Measurements from ENCODE around the gene NCK2. TPM values are rescaled to one million over a fixed set of nuclear protein-coding genes. Genes with fewer than 3 reads are reported as not detected.

The NCK2 gene
- polyA plus RNA-seq, 12 donors = 62.4 to 93.8 (median 72.3) TPM; not detected in 1

DNA sequence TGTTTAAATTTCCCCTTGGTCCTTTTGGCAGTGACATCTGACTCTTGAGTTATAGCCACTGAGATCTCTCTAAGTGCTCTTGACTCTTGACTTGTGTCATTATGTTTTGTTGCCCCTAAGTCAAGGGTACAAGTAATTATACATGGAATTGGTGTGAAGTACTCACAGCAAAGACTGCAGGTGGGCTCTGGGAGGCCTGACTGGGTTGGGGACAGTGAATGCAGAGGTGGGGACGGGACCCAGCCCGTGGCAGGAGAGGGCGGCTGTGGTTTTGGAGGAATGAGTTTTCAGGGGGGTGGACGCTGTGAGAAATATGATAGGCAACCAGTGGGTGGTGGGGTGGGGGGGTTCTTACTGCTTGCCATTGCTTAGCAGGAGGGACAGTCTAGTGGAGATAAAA lies 97.8 kb downstream of the NCK2 start:
- no peak for DNase-seq

DNA sequence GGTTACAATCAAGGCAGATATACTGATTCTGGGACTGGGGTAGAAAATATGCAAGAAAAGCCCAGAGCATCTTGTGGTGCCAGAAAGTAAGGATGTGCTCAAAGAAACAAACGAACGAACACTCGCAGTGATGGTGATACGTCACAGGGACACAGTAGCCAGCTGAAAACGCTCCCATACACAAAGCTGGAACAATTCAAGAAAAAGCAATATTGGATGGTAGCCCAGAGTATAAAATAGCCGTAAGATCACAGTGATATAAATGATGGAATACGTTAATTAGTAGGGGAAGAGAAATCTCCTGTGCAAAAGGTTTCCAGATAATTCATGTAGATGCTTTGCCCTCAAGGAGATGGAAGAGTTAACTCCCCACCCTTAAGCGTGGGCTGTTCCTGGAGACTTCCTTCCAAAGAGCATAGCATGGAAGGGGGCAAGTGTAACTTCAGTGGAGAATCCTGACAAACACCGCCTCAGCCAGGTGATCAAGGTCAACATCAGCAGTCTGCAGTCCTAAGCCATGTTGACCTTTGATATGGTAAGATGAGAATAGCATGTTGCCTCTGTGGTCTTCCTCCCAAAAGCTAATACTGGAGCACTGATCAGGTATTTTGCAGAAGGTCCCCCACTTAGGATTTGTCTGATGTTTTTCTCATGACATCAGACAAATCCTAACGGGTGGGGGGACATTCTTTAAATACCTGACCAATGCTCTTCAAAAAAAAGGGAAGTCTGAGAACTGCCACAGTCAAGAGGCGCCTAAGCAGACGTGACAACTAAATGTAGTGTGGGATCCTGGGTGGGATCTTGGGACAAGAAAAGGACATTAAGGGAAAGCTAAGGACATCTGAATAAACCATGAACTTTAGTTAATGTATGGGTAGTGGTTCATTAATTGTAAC lies 99.0 kb downstream of the NCK2 start:
- no peak for DNase-seq

DNA sequence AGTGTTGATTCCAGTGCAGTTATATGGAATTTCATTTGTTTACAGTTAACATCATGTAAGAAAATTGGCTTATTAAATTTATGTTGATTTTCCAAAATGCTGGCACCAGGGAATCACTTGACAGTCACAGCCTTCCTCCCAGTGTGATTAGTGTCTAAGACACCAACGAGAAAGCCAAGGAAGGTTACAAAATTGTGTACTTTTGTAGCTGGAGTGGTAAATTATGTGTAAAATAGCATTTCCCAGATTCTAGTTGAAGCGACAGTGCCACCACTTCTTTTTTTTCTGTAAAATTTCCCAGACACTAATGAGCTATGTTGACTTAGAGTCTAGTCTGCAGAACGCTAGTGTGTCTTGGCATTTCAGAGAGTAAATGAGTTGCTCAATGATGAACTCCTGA lies 101.3 kb downstream of the NCK2 start:
- DNase-seq = no peak

DNA sequence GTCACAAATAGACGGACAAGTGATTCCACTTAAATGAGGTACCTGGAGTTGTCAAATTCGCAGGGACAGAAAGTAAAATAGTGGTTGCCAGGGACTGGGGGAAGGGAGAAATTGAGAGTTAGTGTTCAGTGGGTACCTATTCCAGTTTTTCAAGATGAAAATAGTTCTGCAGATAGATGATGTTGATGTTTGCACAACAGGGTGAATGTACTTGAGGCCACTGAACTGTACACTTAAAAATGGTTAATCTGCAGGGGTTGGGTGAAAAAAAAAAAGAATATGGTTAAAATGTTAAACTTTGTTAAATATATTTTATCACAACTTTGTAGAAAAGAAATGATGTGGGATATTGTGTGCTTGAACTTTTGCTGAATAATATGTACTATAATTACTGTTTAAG lies 102.3 kb downstream of the NCK2 start:
- no peak for DNase-seq

DNA sequence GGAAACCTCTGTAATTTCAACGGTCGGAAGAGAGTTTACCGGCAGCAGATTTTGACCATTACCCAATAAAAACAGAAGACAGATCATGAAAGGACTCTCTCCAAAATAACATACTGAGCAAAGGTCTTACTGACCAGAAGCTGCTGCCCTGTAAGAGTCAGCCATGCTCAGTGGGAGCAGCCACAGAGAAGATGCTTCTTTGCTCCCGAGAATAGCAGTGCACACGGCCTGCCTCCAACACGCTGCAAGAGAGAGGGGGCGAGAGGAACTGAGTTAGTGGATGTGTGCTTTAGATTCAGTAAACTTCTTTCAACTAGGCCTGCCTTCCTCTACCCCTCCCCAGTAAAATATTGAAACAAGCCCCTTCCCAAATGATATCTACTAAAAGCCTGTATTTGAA lies 103.7 kb downstream of the NCK2 start:
- no peak for DNase-seq

DNA sequence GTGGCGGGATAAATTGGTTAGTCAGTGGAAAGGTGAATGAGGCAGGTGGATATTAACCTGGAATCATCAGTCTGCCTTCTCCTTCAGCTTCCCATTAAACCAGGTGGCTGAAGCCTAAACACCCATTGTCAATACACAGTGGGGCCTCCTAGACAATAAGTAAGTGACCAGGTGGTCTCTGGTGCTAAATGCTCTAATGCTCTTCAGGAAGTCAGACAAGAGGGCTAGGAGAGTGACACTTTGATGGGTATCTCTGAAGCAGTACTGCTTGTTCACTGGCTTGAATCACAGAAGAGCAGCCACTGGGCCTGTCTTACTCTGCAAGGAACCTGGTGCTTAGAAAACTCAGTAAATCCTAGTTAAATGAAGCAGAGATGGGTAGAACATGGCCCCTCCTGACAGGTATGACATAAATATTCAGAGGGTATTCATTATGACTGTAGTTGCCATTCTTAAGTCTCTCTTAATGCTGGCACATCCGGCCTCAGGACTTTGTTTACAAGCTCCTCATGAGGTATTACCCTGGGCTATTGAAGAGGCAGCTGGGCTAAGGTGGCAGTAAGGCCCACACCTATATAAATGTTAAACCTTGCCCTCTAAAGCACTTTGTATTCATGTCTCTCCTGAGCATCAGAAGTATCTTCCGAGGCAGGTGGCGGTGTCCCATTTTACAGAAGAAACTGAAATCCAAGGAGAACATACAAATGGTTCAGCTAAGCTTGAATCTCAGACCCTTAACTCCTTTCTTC lies 104.9 kb downstream of the NCK2 start:
- no peak for DNase-seq

DNA sequence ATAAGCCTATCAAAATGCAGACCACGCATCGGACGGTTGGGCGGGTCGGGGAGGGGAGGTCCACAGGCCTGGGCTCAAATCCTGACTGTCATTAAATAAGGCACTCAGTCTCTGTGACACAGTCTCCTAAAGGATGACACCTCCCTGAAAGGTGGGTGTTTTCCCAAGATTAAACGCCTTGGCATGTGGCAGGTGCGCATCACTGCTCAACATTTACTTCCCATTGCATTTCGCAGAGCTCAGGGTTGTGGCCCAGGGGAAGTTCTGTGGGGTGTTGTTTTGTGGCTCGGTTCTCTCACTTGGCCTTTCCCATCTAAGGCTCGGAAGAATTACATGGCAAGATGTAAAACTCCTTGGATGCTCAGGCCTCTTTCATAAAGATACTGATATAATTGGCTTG lies 107.4 kb downstream of the NCK2 start:
- DNase-seq = no peak

DNA sequence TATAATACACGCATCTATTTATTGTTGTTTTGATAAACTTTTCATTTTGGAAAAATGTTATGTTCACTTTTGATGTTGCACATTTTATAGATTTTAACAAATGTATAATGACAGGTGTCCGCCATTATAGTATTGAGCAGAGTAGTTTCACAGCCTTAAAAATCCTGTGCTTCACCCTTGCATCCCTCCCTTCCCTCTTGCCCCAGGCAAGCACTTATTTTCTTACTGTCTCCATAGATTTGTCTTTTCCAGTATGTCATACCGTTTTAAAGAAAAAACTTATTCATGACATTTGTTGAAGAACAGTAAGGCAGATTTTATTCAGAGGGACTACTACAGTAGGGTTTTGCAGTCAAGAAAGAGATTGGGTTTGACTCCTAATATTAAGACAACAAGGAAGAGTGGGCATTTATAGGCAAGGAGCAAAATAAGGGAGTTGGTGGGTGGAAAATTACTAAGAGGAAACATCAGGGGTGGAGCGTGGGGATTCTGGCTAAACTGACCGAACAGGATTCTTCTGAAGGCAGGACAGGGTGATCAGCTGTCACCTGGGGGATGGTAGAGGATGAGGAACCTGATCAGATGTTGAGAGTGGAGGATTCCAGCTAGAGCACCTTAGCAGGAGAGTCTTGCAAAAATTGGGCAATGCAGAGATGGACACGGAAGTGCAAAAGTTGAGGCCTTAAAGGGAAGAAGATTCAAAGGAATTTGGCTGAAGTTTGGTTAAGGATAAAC lies 108.8 kb downstream of the NCK2 start:
- DNase-seq = no peak

DNA sequence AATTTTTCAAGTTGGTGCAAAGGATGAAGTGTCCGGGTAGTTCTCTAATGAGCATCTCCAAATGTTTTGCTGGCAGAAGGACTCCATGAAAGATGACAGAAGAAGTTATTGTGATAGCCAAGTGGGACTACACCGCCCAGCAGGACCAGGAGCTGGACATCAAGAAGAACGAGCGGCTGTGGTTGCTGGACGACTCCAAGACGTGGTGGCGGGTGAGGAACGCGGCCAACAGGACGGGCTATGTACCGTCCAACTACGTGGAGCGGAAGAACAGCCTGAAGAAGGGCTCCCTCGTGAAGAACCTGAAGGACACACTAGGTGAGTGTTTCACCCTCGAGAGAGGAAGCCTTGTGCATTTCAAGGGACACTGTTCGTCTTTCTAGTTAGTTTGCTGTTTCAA lies 110.3 kb downstream of the NCK2 start:
- no peak for DNase-seq

DNA sequence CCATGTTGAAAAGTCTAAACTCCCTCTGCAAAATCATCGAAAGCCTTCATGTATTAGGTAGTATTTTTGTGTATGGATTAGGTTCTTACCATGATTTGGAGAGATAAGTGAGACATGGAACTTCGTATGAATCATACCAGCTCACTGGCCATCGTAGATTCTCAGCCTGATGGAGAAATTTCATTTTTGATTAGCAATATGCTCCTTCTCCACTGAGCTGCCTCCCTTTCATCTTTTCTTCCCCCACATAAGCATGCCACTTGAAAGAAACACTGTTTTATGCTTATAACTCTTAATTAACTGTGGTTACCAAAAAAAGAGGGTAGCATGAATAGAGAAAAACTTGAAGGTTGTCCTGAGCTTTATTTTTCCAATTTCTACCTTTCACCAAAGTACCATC lies 111.9 kb downstream of the NCK2 start:
- DNase-seq = no peak

DNA sequence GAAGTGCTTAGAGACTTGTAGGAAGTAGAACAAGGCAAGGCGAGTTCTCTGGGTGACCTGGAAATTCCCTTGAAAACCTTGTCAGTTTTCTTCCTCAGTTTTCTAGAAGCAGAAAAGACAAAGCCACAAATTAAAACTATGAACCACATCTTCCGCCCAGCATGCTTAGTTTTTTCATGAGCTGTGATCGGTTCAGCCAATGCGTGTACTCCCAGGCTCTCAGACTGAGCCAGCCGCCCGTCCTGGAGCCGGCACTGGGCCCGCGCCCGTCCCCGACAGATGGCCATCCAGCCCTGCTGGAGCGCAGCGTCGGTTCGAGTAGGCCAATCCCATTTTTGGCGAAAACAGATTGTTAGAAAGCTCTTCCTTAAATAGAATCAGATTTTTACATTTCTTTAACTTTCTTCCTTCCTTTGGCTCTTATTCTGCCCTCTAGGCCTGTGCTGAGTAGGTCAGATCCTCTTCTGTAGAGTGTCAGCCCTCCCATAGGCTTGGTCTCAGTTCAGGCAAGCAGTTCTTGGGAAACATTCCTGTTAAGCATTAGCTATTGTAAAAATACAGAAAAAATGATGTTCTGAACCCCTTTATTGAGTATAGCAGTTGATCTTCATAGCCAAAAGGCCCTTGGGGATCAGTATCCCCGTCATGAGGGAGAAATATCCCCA lies 112.5 kb downstream of the NCK2 start:
- no peak for DNase-seq

DNA sequence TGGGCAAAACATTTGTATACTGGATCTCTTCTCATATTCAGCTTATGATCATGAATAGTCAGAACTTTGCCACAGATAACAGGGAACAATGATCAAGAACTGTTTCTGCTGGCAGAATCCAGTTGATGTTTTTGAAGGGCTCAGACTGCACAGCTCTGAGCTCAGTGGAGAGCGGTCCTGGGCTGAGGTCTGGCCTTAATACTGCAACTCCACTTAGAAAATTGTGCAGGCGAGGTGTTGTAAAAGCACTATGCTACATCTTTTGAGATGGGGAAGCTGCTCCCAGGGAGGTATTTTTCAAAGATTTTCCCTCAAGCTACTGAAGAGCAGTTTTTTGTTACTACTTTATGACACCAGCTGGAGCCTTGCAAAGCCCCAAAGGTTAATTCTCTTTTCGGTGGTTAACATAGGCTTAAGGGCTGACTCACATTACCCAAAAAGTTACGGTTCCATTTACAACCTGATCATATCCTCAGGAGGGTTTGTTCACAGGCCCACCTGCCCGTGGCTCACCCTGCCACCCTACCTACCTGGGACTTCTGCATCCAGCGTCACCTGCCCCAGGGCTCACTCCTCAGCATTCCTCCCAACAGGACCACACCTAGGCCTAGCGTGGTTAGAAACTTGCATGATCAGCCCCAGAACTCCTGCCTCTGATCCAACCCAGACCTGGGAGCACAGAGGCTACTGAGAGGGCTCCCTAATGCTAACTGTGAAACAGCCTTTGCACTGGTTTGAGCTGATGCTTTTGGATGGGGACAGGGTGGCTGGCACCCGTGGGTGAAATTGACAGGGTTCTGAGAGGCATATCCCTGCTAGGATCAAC lies 114.4 kb downstream of the NCK2 start:
- no peak for DNase-seq

DNA sequence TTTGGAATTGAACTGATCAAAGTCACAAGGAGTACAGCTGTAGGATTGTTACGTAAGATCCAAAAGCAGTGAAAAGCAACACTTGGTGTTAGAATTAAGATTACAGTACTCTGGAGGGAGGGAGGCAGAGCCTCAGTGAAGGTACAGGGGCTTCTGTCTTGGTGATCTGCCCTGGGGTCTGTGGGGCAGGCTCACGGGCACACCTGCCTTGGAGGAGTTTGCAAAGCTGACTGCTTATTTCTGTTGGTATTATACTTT lies 114.9 kb downstream of the NCK2 start:
- DNase-seq = no peak

DNA sequence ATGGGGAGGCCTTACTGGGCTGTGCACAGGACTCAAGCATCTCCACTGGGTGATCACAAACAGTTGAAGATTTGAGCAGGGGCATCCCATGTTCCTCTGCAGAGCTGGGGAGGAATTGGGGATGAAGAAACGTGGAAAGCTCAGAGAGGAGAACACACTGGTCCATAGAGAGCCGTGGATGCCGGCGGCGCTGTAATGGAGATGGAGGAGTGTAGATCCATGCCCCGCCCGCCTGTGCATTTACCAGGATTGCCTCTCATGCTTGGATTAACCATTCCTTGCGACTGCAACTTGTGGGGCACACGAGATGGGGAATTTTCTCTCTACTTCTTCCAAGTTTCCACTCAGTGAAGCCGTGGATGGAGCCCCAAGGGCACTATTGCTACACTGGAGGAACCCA lies 115.9 kb downstream of the NCK2 start:
- DNase-seq = no peak

DNA sequence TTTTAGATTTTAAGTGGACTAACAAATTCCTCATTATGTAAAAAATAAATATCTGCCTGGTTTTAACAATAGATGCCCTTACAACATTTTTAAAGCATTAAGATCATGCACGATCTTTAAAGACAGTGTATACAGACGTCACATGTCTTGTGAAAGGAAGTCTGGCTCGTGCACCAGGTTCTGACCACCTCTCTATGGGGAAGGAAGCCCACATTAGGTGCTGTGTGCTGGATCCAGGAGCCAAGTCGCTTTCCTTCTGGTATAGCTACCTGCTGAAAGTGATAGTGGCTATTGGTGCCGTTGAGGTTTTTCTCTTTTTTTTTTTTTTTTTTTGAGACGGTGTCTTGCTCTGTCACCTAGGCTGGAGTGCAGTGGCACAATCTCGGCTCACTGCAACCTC lies 116.5 kb downstream of the NCK2 start:
- DNase-seq = no peak

DNA sequence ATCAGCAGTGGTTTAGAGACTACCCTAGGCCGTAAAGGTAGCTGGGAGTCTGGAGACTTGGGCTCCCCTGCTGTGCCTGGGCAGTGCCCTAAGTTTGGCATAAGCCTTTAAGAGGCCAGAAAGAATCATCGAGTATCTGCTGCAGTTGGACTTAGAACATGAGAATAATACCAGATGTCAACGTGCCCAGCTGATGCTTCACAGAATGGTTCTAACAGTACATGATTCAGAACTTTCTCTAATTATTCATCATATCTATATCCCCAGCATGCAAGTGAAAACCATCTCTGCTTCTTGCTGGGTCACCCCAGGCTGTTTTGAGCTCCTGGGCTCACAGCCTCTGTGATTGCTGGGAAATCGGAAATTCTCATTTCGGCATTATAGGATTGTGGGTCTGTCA lies 118.1 kb downstream of the NCK2 start:
- no peak for DNase-seq

DNA sequence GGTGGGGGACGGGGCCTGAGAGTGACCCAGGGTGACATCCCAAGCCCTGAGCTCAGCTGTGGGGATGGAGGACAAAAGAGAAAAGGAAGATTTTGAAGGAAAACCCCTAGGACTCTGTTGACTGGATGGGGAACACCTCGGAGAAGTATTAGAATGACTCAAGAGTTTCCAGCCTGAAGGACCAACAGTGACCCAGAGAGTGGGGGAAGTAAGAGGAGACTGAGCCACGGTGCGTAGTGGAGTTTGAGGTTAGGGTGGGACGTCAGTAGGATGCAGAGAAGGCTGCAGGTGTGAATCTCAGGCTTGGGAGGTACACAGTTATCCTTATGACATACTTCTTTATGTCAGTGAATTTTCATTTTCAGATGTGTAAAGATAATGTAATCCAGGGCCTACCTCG lies 119.5 kb downstream of the NCK2 start:
- DNase-seq = no peak

DNA sequence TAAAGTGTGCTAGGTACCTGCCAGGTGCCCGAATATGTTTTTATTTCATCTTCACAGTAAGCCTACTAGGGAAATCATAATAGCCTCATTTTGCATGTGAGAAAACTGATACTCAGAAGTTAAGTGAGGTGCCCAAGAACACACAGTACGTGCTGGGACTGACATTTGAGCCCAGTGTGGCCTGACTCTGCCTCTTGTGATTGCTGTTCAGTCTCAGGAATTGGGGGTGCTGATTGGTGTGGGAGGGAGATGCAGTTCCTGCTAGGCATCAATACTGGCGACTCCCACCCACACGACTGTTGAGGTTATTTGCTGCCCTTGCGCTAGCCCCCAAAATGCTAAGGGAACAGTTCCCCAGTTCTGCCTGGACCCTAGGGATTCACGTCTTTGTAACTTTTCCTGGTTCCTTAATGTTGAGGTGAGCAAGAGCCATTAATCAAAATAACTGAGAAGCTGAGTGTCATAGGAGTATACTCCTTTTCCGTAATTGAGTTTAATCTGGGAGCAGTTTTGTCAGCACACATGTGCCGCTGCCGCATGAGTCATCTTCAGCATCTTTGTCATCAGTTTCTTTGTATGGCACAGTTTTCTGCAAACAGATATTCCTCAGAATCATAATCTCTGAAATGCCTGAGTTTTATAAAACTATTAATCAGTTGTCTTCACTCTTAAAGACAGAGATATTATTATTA lies 120.7 kb downstream of the NCK2 start:
- no peak for DNase-seq

DNA sequence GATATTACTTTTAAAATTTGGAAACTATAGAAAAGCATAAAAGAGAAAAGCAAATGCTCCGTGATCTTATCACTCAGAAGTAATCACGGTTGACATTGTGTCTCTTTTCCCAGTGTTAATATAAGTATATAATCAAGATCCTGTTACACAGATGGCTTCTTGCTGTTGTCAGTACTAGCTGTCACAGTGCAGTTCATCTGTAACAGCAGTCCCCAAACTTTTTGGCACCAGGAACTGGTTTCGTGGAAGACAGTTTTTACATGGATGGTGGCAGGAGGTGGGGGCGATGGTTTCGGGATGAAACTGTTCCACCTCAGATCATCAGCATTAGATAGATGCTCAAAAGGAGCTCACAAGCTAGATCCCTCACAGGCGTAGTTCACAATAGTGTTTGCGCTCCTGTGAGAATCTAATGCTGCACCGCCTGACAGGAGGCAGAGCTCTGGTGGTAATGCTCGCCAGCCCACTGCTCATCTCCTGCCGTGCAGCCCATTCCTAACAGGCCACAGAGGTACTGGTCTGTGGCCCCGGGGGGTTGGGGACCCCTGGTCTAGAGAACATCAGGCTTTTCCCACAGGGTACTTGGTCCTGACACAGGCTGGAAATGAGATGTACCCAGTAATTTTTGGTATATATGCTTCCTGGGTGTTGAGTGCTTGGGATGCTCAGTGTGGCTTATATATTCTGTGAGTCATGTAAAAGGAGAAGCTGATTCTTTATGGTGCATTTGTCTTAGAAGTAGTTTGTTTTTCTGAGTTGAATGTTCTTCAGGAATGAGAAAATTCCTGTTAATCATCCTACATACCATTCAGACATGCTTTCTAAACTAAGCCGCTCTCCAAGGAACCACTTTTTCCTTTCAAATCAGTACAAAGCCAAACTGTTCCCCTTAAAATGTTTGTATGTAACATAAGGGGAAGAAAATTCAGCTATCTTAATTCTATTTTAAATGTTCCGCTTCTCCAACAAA lies 121.8 kb downstream of the NCK2 start:
- no peak for DNase-seq

DNA sequence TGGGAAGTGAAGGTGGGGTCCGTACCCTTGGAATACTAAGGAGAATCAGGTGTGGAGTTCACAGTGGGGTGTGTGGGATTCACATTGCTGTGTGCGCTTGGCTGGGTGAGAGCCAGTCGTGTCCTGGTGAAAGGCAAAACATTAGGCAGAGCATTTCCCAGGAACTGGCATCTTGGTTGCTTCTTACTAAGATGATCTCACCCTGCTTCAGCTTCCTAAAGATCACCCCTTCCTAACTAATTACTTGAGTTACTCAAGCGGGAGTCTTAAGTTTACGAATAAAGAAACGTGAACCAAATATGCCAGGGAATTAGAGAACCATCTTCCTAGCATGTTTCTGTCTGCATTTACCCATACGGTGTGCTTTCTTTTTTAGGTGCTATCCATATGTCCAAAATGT lies 122.9 kb downstream of the NCK2 start:
- no peak for DNase-seq

All from muscle of arm (tissue), 12 donors.